Ovary (tissue), 3 donors: ENCODE measurements around the gene ZNF558.
"Not testable (repeated sequence)": the region's sequence is repeated elsewhere in the genome, so short reads cannot be mapped to it uniquely, and the experiment has no call there.

Experiments used
- CTCF ChIP-seq, 3 donors: fragments of 450-650 bp in 2 of 3; fragments of 200-600 bp in 1 of 3; IDR thresholded peaks; one replicate each; pipeline versions ENCODE4 v1.5.1 to v1.8.0; 2016 to 2022; ENCODE audit warnings: antibody characterized with exemption in 3 of 3, mild to moderate bottlenecking in 1 of 3
- EP300 ChIP-seq: sonication (generic); formaldehyde crosslinking; IDR thresholded peaks from one replicate; pipeline ENCODE4 v1.6.1; 2017; ENCODE audit warnings: antibody characterized with exemption
- POLR2A ChIP-seq: fragments of 450-650 bp; IDR thresholded peaks from one replicate; pipeline ENCODE4 v1.6.1; 2017; ENCODE audit warnings: antibody characterized with exemption, mild to moderate bottlenecking, moderate library complexity
- donor health status: DM: no; HTN: no; CAD: no.

GRCh38 chr19:8769265-8769664 lies 62.8 kb downstream of the ZNF558 start:
- not testable (repeated sequence) for TF ChIP-seq CTCF (IDR thresholded peaks at IDR 0.05); EP300; POLR2A
